GM18502 (cell line): ENCODE data around the gene PA2G4.

ENCODE experiments used
- ATAC-seq: cut with Tn5 transposase; IDR thresholded peaks from one replicate; pipeline ENCODE4 v1.9.1; 2021; ENCODE audit warnings: mild to moderate bottlenecking; ENCODE audit not compliant: unreplicated experiment, poor library complexity

Gene PA2G4

GRCh38 chr12:56121204-56121870, 17.0 kb downstream of the PA2G4 start:
- no peak for ATAC-seq

- no peak for ATAC-seq
These were observed 18.3 kb downstream of the PA2G4 start for GRCh38 chr12:56122637-56123036.

GRCh38 chr12:56124133-56124532, 19.8 kb downstream of the PA2G4 start:
- ATAC-seq: no peak

DNA sequence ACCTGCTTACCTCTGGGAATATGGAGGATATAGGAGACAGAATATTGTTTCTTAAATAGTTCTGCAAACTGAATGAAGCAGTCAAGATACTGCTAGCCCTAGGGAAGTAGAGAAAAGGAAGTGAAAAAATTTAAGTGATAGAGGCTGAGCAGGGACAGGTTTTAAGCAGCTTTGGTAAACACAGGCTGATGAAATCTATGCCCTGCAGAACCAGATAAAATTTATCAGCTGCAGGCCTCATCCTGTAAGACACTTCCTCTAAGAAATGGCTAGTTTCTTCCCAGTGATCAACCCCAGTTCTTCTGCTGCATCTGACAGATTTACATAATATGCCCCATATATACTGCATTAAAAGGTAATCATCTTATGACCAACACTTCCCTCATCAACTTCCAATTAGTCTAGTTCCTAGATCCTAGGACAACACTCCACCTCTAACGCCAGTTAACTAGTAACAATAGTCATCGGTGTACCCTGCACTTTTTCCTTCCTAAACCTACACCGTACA, 22.4 kb downstream of the PA2G4 start:
- ATAC-seq: no peak

GRCh38 chr12:56127485-56127887, 23.1 kb downstream of the PA2G4 start:
- no peak for ATAC-seq

GRCh38 chr12:56127888-56128669, 23.7 kb downstream of the PA2G4 start, which contains the start of gene ESYT1:
Gene ESYT1 (plus strand): TSS chr12:56128267. CDS start chr12:56128320, 53 bp downstream.
- ATAC-seq: peak; percentile 89

DNA sequence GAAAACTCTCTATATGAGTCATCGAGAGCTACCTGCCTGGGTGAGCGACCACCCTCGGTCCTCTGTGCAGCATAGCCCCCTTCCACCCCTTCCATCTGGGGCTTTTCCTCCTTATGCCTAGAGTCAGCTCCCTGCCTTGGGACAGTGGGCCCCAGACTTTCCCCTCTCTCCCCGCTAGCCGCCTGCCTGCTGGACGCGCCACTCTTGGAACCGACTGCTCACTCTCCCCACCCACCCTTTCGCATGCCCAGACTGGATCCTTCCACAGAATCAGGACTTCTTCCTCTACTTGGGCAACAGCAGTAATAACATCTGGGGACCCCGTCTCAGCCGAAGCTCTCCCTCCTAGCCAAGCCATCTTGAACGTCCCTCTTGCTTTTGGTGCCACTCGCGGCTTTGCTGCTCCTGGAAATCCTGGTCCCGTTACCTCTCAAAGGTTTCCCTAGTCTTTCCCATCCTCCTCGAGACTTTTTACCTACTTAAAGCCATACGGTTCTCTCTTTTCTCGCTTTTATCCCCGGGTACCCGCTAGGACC, 24.4 kb downstream of the PA2G4 start:
- no peak for ATAC-seq

GRCh38 chr12:56129206-56129941, 25.0 kb downstream of the PA2G4 start:
- ATAC-seq: peak; percentile 38

GRCh38 chr12:56129942-56130495, 25.7 kb downstream of the PA2G4 start:
- no peak for ATAC-seq

DNA sequence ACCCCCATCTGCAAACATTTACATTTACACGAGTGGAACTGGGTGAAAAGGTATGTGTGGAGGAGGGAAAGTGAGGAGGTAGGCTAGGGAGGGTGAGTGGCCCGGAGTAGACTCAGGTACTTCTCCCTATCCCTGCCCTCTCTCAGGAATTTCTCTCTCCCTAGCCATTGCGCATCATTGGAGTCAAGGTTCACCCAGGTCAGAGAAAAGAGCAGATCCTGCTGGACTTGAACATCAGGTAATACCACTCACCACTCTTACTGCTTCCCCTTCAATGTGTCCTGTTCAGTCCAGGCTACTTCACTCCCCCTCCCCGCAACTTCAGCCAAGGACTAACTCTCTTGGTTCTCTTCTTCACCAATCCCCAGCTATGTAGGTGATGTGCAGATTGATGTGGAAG, 26.5 kb downstream of the PA2G4 start:
- ATAC-seq: no peak

DNA sequence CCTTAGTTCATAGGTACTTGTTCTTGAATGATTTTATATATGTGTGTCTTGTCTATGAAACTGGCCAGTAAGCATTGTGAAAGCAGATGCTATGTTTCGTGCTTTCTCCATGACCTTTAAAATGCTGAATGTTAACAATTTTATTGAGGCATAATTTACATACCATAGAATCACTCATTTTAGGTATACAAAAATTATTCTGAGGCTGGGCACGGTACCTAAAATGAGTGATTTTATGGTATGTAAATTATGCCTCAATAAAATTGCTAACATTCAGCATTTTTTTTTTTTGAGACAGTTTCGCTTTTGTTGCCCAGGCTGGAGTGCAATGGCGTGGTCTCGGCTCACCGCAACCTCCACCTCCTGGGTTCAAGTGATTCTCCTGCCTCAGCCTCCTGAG, 30.5 kb downstream of the PA2G4 start:
- ATAC-seq: no peak

DNA sequence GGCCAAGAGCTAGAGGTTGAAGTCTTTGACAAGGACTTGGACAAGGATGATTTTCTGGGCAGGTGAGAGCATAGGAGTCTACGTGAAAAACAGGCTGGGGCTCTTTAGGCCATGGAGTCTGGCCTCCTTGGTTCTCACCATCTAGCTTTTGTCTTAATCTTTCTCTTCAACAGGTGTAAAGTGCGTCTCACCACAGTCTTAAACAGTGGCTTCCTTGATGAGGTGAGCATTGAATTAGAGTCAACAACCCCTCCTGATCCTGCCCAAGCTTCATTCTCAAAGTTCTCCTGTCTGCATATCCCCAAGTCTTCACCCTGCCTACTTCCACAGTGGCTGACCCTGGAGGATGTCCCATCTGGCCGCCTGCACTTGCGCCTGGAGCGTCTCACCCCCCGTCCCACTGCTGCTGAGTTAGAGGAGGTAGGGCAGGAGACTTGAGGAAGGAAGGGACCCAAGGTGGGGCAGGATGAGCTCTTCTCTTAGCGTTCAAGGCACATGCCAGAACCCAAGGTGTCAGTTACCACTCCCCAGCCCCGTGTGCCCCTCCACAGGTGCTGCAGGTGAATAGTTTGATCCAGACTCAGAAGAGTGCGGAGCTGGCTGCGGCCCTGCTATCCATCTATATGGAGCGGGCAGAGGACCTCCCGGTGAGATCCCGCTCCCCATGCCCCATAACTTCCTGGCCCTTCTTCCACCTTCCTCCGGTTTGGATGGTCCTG, 33.7 kb downstream of the PA2G4 start:
- no peak for ATAC-seq

GRCh38 chr12:56141946-56142784, 37.8 kb downstream of the PA2G4 start:
- ATAC-seq: no peak

GRCh38 chr12:56143217-56143616, 38.9 kb downstream of the PA2G4 start:
- no peak for ATAC-seq

- ATAC-seq: no peak
These were observed 39.5 kb downstream of the PA2G4 start for GRCh38 chr12:56143870-56144269.

DNA sequence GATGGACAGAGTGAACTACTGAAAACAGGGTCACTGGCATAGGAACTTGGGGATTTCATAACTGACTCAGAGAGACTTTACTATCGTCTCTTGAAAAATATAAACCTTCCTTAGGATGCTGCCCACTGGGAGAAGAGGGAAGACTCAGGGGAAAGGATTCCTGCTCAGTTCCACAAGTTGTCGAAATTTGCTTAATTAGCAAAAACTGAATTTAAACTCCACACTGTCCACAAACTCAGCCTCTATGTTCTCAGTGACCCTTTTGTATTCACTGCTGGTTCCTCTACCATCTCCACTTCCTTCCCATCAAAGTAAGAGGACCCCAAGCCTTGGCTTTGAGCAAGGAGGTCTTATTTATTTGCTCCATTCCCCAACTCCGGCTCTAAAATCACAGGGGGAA, 40.9 kb downstream of the PA2G4 start:
- ATAC-seq: no peak

DNA sequence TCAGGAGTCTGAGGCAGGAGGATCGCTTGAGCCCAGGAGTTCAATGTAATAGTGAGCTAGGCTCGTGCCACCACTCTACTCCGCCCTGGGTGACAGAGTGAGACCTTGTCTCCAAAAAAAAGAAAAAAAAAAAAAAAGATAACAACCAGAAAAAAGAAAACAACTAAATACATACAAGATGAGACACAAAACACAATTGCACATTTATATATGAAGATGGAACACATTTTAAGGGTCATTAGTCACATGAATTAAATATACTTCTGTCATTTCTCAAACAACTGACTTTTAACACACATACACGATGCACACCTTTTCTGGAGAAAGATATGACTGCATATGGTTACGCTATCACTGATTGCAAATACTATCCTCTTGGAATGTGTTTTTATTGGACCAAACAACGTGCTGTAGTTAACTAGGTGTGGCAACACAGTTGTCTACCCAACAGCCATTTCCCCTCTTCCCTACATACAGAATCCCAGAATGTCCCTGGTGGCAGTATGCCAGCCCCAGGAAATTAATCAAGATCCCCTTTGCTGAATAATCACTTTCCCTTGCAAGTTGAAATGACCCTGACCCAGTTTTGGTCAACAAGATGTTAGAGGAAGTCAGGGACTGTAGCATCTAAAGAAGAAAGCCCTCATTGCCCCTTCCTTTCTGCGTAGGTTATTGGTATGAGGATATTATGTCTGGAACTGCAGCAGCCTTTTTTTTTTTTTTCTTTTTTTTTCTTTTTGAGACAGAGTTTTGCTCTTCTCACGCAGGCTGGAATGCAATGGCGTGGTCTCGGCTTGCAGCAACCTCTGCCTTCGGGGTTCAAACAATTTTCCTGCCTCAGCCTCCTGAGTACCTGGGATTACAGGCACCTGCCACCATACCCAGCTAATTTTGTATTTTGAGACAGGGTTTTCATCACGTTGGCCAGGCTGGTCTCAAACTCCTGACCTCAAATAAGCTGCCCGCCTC, 42.4 kb downstream of the PA2G4 start:
- no peak for ATAC-seq

DNA sequence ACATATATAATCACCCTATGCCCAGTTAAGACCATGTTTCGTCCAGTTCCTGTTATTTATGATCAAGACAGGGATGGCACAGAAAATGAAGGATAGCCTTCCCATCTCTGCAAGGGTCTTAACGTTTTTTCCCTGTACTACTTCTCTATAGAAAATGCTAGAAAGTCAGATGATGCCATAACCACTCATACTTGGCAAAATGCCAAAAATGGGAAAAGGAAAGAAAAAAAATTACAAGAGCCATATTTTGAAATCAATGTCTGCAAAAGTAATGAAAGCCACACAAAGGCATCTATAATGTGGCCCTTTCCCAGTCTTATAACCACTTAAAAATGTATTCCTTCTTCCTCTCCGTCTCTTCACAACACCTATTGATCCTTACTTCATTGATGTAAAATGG, 46.2 kb downstream of the PA2G4 start:
- ATAC-seq: no peak
